ENCODE results near the gene ZMYND10.

GRCh38 chr3:50324351-50325112, 21.0 kb downstream of the ZMYND10 start:
- TF ChIP-seq MAFK (IDR thresholded peaks at IDR 0.05; ENCODE audit: low read length) (no peak), ZNF274 (IDR thresholded peaks at IDR 0.05; ENCODE audit: borderline replicate concordance, low read depth, low read length) (no peak), EZH2 (IDR thresholded peaks at IDR 0.05; ENCODE audit: borderline replicate concordance, low read depth, low read length) (no peak)

Data from K562 (cell line).